ENCODE results near the gene ANO7.

- TF ChIP-seq CTCF (conservative IDR thresholded peaks at IDR 0.05; ENCODE audit: low read length) (no peak), EZH2phosphoT487 (IDR thresholded peaks at IDR 0.05; ENCODE audit: borderline replicate concordance, low read depth, low read length) (no peak)
These were observed 28.2 kb upstream of the ANO7 start for GRCh38 chr2:241160318-241160717.
